Natural killer cell (primary cell): ENCODE results near the gene PRKCD. TPM values are rescaled to one million over a fixed set of nuclear protein-coding genes. Genes with fewer than 3 reads are reported as not detected.

ENCODE experiments used
- ATAC-seq, 3 donors: fragments of 150-1000 bp in 2 of 3; fragments of 200-7000 bp in 1 of 3; cut with Tn5 transposase; 1 replicate in 1 of 3; 2 replicates in 2 of 3; pipeline ENCODE4 v1.10.0; 2021; ENCODE audit warnings: mild to moderate bottlenecking in 2 of 3, moderate library complexity in 2 of 3
- DNase-seq, 2 donors: peaks; one replicate each; pipeline versions ENCODE4 v3.0.0 to v3.0.0-alpha.2; 2013 to 2021; ENCODE audit warnings: mixed read lengths in 1 of 2
- H3K27ac ChIP-seq: one replicate; pipeline ENCODE4 v1.5.1; 2013; ENCODE audit warnings: mild to moderate bottlenecking, low read length
- H3K27me3 ChIP-seq: one replicate; pipeline ENCODE4 v1.6.1; 2013; ENCODE audit warnings: low read length; ENCODE audit not compliant: control insufficient read depth, insufficient read depth
- H3K36me3 ChIP-seq: one replicate; pipeline ENCODE4 v1.6.1; 2013; ENCODE audit warnings: low read length; ENCODE audit not compliant: control insufficient read depth, insufficient read depth
- H3K4me1 ChIP-seq: one replicate; pipeline ENCODE4 v1.6.1; 2013; ENCODE audit warnings: low read length; ENCODE audit not compliant: control insufficient read depth, insufficient read depth
- H3K4me3 ChIP-seq: one replicate; pipeline ENCODE4 v1.5.1; 2013; ENCODE audit warnings: low read length
- H3K9me3 ChIP-seq: one replicate; pipeline ENCODE4 v1.6.1; 2013; ENCODE audit warnings: low read length; ENCODE audit not compliant: control insufficient read depth, insufficient read depth
- H3K27ac Mint-ChIP-seq, 2 donors: one replicate each; pipeline ENCODE4 v1.8.0; 2022; ENCODE audit warnings: mild to moderate bottlenecking in 2 of 2, mixed read lengths in 2 of 2, moderate library complexity in 1 of 2
- H3K27me3 Mint-ChIP-seq, 2 donors: one replicate each; pipeline ENCODE4 v1.8.0; 2022; ENCODE audit warnings: low read depth in 2 of 2, mixed read lengths in 2 of 2
- H3K36me3 Mint-ChIP-seq: one replicate; pipeline ENCODE4 v1.8.0; 2022; ENCODE audit warnings: mixed read lengths
- H3K4me1 Mint-ChIP-seq, 2 donors: one replicate each; pipeline ENCODE4 v1.8.0; 2022; ENCODE audit warnings: mixed read lengths in 2 of 2
- H3K4me3 Mint-ChIP-seq: one replicate; pipeline ENCODE4 v1.8.0; 2022; ENCODE audit warnings: mild to moderate bottlenecking, moderate library complexity, mixed read lengths
- H3K9me3 Mint-ChIP-seq, 2 donors: one replicate each; pipeline ENCODE4 v1.8.0; 2022; ENCODE audit warnings: mixed read lengths in 2 of 2
- WGBS: methylation state at CpG from one replicate; pipeline ENCODE4 v1.1.7; 2013; ENCODE audit warnings: missing lambda C conversion rate; ENCODE audit not compliant: insufficient coverage; 5-methylcytosine and 5-hydroxymethylcytosine counted together
- intact Hi-C: fragments of 100-400 bp; cut with micrococcal nuclease; formaldehyde crosslinking; loops from one replicate; pipeline ENCODE4 v1.14.2; 2022
- total RNA-seq, 4 donors: library from RNA; stranded (reverse); fragments of 120-200 nt in 1 of 4; gene quantifications; one replicate each; pipeline versions ENCODE4 v1.2.3 to v1.2.4, GENCODE V29; 2013 to 2022
- TF ChIP-seq, protein P1 (sequence below): fragments of 200-600 bp; IDR thresholded peaks from one replicate; pipeline ENCODE4 v1.8.0; 2022; ENCODE audit warnings: antibody characterized with exemption

Gene PRKCD
- total RNA-seq, 3 donors from 2014 or later (not counting 1 experiment from before 2014, with no cell fraction given) = 31.7 to 60.0 (median 36.3) TPM

DNA sequence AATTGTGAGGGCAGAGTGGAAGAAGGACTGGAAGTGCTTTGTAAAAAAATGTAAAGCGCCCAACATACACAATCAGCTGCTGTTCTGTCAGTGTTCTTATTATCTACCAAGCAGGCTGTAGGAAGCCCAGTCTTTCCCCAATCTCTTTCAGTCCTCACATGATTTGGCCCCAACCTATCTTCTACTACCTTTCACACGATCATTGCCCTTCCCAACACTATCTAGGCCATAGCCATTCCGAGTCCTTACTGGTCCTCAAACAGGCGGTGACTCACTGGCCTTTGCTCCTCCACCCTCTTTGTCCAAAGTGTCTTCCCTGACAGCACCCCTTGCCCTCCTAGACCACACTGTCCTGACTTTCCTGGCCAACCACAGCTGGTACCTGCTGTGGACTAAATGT lies 29.9 kb upstream of the PRKCD start:
- Mint-ChIP-seq H3K4me1 (peaks cover 25% of the 10 kb centered on the region in 2 donors), H3K4me3 (peak overlapping the region; percentile 91), H3K9me3 (no peaks in the 10 kb centered on the region), H3K27ac (peak overlapping the region; percentile 94 to 99), H3K36me3 (no peaks in the 10 kb centered on the region), H3K27me3 (no peaks in the 10 kb centered on the region)
- Histone ChIP-seq H3K27me3 (no peaks in the 10 kb centered on the region), H3K4me3 (peak overlapping the region; percentile 74), H3K36me3 (no peaks in the 10 kb centered on the region), H3K4me1 (peaks cover 13% of the 10 kb centered on the region), H3K27ac (peak overlapping the region; percentile 89), H3K9me3 (no peaks in the 10 kb centered on the region)
- no peak for DNase-seq
- ATAC-seq = no peak
- 96% methylated on average over 4 of the region's 4 CpGs for WGBS
- TF ChIP-seq, protein P1, sequence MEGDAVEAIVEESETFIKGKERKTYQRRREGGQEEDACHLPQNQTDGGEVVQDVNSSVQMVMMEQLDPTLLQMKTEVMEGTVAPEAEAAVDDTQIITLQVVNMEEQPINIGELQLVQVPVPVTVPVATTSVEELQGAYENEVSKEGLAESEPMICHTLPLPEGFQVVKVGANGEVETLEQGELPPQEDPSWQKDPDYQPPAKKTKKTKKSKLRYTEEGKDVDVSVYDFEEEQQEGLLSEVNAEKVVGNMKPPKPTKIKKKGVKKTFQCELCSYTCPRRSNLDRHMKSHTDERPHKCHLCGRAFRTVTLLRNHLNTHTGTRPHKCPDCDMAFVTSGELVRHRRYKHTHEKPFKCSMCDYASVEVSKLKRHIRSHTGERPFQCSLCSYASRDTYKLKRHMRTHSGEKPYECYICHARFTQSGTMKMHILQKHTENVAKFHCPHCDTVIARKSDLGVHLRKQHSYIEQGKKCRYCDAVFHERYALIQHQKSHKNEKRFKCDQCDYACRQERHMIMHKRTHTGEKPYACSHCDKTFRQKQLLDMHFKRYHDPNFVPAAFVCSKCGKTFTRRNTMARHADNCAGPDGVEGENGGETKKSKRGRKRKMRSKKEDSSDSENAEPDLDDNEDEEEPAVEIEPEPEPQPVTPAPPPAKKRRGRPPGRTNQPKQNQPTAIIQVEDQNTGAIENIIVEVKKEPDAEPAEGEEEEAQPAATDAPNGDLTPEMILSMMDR = no peak
- intact Hi-C loops = no loop called here

DNA sequence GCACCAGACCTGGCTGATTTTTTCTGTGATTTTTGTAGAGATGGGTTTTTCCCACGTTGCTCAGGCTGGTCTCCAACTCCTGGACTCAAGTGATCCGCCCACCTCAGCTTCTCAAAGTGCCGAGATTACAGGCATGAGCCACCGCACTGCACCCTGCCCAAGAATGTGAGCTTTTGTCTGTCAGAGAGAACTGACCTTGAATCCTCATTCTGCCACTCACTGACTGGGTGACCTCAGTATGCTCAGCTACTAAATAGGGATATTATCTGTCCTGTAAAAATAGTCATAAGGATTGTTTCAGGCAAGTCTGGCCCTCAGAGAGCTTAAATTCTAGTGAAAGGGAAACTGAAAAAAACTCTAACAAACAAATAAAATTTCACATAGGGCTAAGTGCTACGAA lies 28.7 kb upstream of the PRKCD start:
- Mint-ChIP-seq H3K27me3 (no peaks in the 10 kb centered on the region), H3K9me3 (no peaks in the 10 kb centered on the region), H3K4me1 (peaks cover 25% of the 10 kb centered on the region in 2 donors), H3K36me3 (no peaks in the 10 kb centered on the region), H3K27ac (peak overlapping the region; percentile 94 to 99), H3K4me3 (no peak overlapping the region)
- peaks cover 13% of the 10 kb centered on the region for H3K4me1 ChIP-seq
- no peak overlapping the region for H3K4me3 ChIP-seq
- H3K27ac ChIP-seq = no peak overlapping the region
- TF ChIP-seq, protein P1 = no peak
- H3K27me3 ChIP-seq = no peaks in the 10 kb centered on the region
- DNase-seq = no peak
- intact Hi-C loops = no loop called here
- ATAC-seq = no peak
- H3K9me3 ChIP-seq = no peaks in the 10 kb centered on the region
- H3K36me3 ChIP-seq = no peaks in the 10 kb centered on the region
- WGBS = 87% methylated on average over 5 of the region's 5 CpGs

DNA sequence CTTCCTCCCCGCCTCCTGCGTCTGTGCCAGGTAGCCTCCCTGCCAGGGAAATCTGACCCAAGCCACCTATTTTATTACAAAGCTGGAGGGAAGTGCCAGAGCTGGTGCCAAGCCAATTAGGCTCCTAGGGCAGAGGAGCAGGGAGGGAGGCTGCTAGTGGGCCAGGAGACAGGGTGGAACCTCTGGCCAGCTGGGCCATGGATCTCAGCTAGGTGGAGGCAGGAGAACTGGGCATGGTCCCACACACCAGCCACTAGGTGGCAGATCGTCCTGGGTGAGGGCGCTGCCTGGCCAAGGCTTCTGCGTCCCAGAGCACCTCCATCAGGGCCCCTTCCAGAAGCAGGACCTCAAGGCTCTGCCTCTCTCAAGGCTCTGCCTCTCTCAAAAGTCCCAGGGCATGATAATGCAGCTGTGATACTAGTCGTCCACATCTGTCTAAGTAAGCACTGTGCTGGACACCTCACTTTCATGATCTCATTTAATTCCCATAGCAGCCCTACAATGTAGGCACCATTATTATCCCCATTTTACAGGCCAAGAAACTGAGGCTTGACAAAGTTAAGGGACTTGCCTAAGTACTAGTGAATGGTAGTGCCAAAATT lies 26.3 kb upstream of the PRKCD start:
- no peak overlapping the region for H3K4me3 Mint-ChIP-seq
- 42% methylated on average over 6 of the region's 6 CpGs for WGBS
- Histone ChIP-seq H3K27me3 (no peaks in the 10 kb centered on the region), H3K9me3 (no peaks in the 10 kb centered on the region), H3K27ac (no peak overlapping the region), H3K4me1 (peaks cover 9% of the 10 kb centered on the region), H3K4me3 (no peak overlapping the region), H3K36me3 (no peaks in the 10 kb centered on the region)
- peaks cover 15 to 18% of the 10 kb centered on the region in 2 donors for H3K4me1 Mint-ChIP-seq
- no peaks in the 10 kb centered on the region for H3K27me3 Mint-ChIP-seq
- H3K9me3 Mint-ChIP-seq = no peaks in the 10 kb centered on the region
- no peaks in the 10 kb centered on the region for H3K36me3 Mint-ChIP-seq
- peak; percentile 42 to 57 (median 45) for ATAC-seq
- intact Hi-C loops = loop anchor here (1.0 kb wide), 1 partner anchor 62 kb away; no protein-coding TSS in a partner anchor
- no peak overlapping the region for H3K27ac Mint-ChIP-seq
- peak; percentile 46 to 76 for DNase-seq
- TF ChIP-seq, protein P1 = peak; percentile 71

DNA sequence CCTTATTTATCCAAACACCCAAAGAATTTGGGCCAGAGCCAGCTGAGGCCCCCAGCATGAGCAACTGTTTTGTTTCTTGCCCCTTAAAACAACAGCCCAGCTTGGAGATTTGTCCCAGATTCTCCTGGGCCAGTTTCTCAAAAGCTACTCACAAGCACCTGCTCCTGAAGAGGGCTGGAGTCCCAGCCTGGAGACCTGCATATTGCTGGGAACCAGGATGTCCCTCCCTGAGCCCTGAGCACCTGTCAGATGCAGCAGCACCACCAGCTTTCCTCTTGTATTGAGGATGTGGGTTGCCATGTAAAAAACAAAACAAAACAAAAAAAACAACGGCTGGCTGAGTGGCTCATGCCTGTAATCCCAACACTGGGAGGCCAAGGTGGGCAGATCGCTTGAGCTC lies 23.8 kb upstream of the PRKCD start:
- no peak overlapping the region for H3K4me3 ChIP-seq
- Mint-ChIP-seq H3K9me3 (no peaks in the 10 kb centered on the region), H3K4me1 (no peaks in the 10 kb centered on the region), H3K36me3 (no peaks in the 10 kb centered on the region), H3K4me3 (no peak overlapping the region), H3K27ac (no peak overlapping the region), H3K27me3 (no peaks in the 10 kb centered on the region)
- intact Hi-C loops = no loop called here
- H3K36me3 ChIP-seq = no peaks in the 10 kb centered on the region
- 65% methylated on average over 2 of the region's 2 CpGs for WGBS
- no peaks in the 10 kb centered on the region for H3K9me3 ChIP-seq
- H3K4me1 ChIP-seq = no peaks in the 10 kb centered on the region
- no peak for ATAC-seq
- TF ChIP-seq, protein P1 = no peak
- no peak for DNase-seq
- H3K27me3 ChIP-seq = no peaks in the 10 kb centered on the region
- no peak overlapping the region for H3K27ac ChIP-seq
